H9 (cell line): ENCODE measurements around the gene GLCCI1. TPM values are rescaled to one million over a fixed set of nuclear protein-coding genes. Genes with fewer than 3 reads are reported as not detected.

Experiments
- DNase-seq: peaks from one replicate; pipeline ENCODE4 v3.0.0-alpha.2; 2017
- H2AFZ ChIP-seq: one replicate; pipeline ENCODE4 v1.6.1; 2013; ENCODE audit warnings: mild to moderate bottlenecking, low read length, control low read depth, moderate library complexity
- H2AK5ac ChIP-seq: 2 replicates; pipeline ENCODE4 v1.6.1; 2013; ENCODE audit warnings: low read length, control low read depth, mixed read lengths; ENCODE audit not compliant: insufficient read length
- H2BK120ac ChIP-seq: one replicate; pipeline ENCODE4 v1.6.1; 2013; ENCODE audit warnings: low read depth, mild to moderate bottlenecking, low read length, control low read depth, inconsistent platforms; ENCODE audit not compliant: poor library complexity, severe bottlenecking
- H2BK12ac ChIP-seq: 2 replicates; pipeline ENCODE4 v1.6.1; 2013; ENCODE audit warnings: low read length, control low read depth, mixed read lengths, low read depth; ENCODE audit not compliant: insufficient read length
- H2BK15ac ChIP-seq: 2 replicates; pipeline ENCODE4 v1.6.1; 2013; ENCODE audit warnings: low read depth, low read length, control low read depth
- H2BK20ac ChIP-seq: one replicate; pipeline ENCODE4 v1.6.1; 2013; ENCODE audit warnings: low read depth, mild to moderate bottlenecking, low read length, control low read depth, inconsistent platforms; ENCODE audit not compliant: poor library complexity, severe bottlenecking
- H2BK5ac ChIP-seq: 2 replicates; pipeline ENCODE4 v1.6.1; 2013; ENCODE audit warnings: low read length, control low read depth, mixed read lengths; ENCODE audit not compliant: insufficient read length
- H3K14ac ChIP-seq: 2 replicates; pipeline ENCODE4 v1.6.1; 2013; ENCODE audit warnings: low read length, control low read depth; ENCODE audit not compliant: insufficient read depth
- H3K18ac ChIP-seq: 2 replicates; pipeline ENCODE4 v1.6.1; 2013; ENCODE audit warnings: low read depth, mild to moderate bottlenecking, mixed read lengths, low read length, control low read depth; ENCODE audit not compliant: insufficient read length
- H3K23ac ChIP-seq: 2 replicates; pipeline ENCODE4 v1.6.1; 2013; ENCODE audit warnings: low read length, control low read depth, mixed read lengths, low read depth; ENCODE audit not compliant: insufficient read length
- H3K23me2 ChIP-seq: 2 replicates; pipeline ENCODE4 v1.6.1; 2013; ENCODE audit warnings: low read depth, mild to moderate bottlenecking, mixed read lengths, low read length, control low read depth; ENCODE audit not compliant: insufficient read length, poor library complexity, severe bottlenecking
- H3K27ac ChIP-seq: 2 replicates; pipeline ENCODE4 v1.5.1; 2013; ENCODE audit warnings: low read length, control low read depth, mixed read lengths, low read depth; ENCODE audit not compliant: insufficient read length
- H3K27me3 ChIP-seq: 2 replicates; pipeline ENCODE4 v1.6.1; 2013; ENCODE audit warnings: low read length, control low read depth, inconsistent platforms; ENCODE audit not compliant: insufficient read depth
- H3K4ac ChIP-seq: 2 replicates; pipeline ENCODE4 v1.6.1; 2013; ENCODE audit warnings: low read depth, mild to moderate bottlenecking, control low read depth, inconsistent platforms, low read length, moderate library complexity
- H3K4me1 ChIP-seq: 2 replicates; pipeline ENCODE4 v1.6.1; 2013; ENCODE audit warnings: low read length, control low read depth, inconsistent platforms; ENCODE audit not compliant: insufficient read depth
- H3K4me2 ChIP-seq: 2 replicates; pipeline ENCODE4 v1.6.1; 2013; ENCODE audit warnings: low read length, control low read depth, mixed read lengths; ENCODE audit not compliant: insufficient read length, insufficient read depth
- H3K56ac ChIP-seq: 2 replicates; pipeline ENCODE4 v1.6.1; 2013; ENCODE audit warnings: low read depth, mild to moderate bottlenecking, mixed read lengths, low read length, control low read depth; ENCODE audit not compliant: insufficient read length
- H3K79me1 ChIP-seq: 2 replicates; pipeline ENCODE4 v1.6.1; 2013; ENCODE audit warnings: low read depth, mild to moderate bottlenecking, moderate library complexity, low read length, control low read depth, inconsistent platforms; ENCODE audit not compliant: insufficient read depth, poor library complexity, severe bottlenecking
- H3K79me2 ChIP-seq: 2 replicates; pipeline ENCODE4 v1.6.1; 2013; ENCODE audit warnings: low read length, control low read depth, inconsistent platforms; ENCODE audit not compliant: insufficient read depth
- H3K9ac ChIP-seq: 2 replicates; pipeline ENCODE4 v1.6.1; 2013; ENCODE audit warnings: low read length, control low read depth, mixed read lengths; ENCODE audit not compliant: insufficient read length; ENCODE audit errors: extremely low read depth
- H3K9me3 ChIP-seq: one replicate; pipeline ENCODE4 v1.6.1; 2013; ENCODE audit warnings: low read depth, low read length, inconsistent platforms; ENCODE audit not compliant: control insufficient read depth
- H3T11ph ChIP-seq: one replicate; pipeline ENCODE4 v1.6.1; 2013; ENCODE audit warnings: mild to moderate bottlenecking, low read length, control low read depth, inconsistent platforms
- H4K20me1 ChIP-seq: one replicate; pipeline ENCODE4 v1.6.1; 2013; ENCODE audit not compliant: control insufficient read depth, insufficient read length, insufficient read depth
- H4K5ac ChIP-seq: 2 replicates; pipeline ENCODE4 v1.6.1; 2013; ENCODE audit warnings: low read depth, mild to moderate bottlenecking, mixed read lengths, low read length, control low read depth; ENCODE audit not compliant: insufficient read length
- H4K8ac ChIP-seq: replicated peaks from 2 replicates; pipeline ENCODE4 v1.6.1; 2013; ENCODE audit warnings: low read length, control low read depth, mixed read lengths, low read depth; ENCODE audit not compliant: insufficient read length
- H4K91ac ChIP-seq: 2 replicates; pipeline ENCODE4 v1.6.1; 2013; ENCODE audit warnings: low read depth, mild to moderate bottlenecking, moderate library complexity, mixed read lengths, low read length, control low read depth; ENCODE audit not compliant: insufficient read length
- H3K27ac Mint-ChIP-seq, 3 experiments: 2 replicates in 2 of 3; 3 replicates in 1 of 3; pipeline ENCODE4 v1.8.0; 2020 to 2021; ENCODE audit warnings: mixed read lengths in 3 of 3, mild to moderate bottlenecking in 1 of 3, moderate library complexity in 1 of 3
- H3K27me3 Mint-ChIP-seq: 2 replicates; pipeline ENCODE4 v1.8.0; 2021; ENCODE audit warnings: low read depth, mild to moderate bottlenecking, moderate library complexity, mixed read lengths
- H3K36me3 Mint-ChIP-seq, 3 experiments: 2 replicates in 2 of 3; 3 replicates in 1 of 3; pipeline ENCODE4 v1.8.0; 2020 to 2021; ENCODE audit warnings: low read depth in 3 of 3, mixed read lengths in 3 of 3; ENCODE audit not compliant: insufficient read depth in 1 of 3
- H3K4me1 Mint-ChIP-seq, 2 experiments: 2 replicates each; pipeline ENCODE4 v1.8.0; 2020; ENCODE audit warnings: mixed read lengths in 2 of 2
- H3K4me3 Mint-ChIP-seq, 2 experiments: 2 replicates in 1 of 2; 3 replicates in 1 of 2; pipeline ENCODE4 v1.8.0; 2020 to 2021; ENCODE audit warnings: mild to moderate bottlenecking in 2 of 2, mixed read lengths in 2 of 2, moderate library complexity in 1 of 2
- H3K9me3 Mint-ChIP-seq, 2 experiments: 2 replicates in 1 of 2; 3 replicates in 1 of 2; pipeline ENCODE4 v1.8.0; 2020; ENCODE audit warnings: mild to moderate bottlenecking in 2 of 2, mixed read lengths in 2 of 2, moderate library complexity in 1 of 2
- CTCF ChIP-seq: fragments of 200-600 bp; sonication (generic); conservative IDR thresholded peaks from 3 replicates; pipeline ENCODE4 v1.8.0; 2021; ENCODE audit warnings: antibody characterized with exemption, mild to moderate bottlenecking
- WGBS: extraction: QIAGEN DNeasy Blood & Tissue Kit; methylation state at CpG from one replicate; pipeline ENCODE4 v1.1.7; 2013; ENCODE audit warnings: missing lambda C conversion rate, low lambda C conversion rate, mixed read lengths; ENCODE audit not compliant: insufficient read length; ENCODE audit errors: extremely low coverage; 5-methylcytosine and 5-hydroxymethylcytosine counted together
- total RNA-seq: library from RNA; stranded (reverse); gene quantifications from 2 replicates; pipeline ENCODE4 v1.2.1, GENCODE V29; 2021

The GLCCI1 gene
- total RNA-seq, 1 experiment from 2014 or later = 19.1 TPM

GRCh38 chr7:8130663-8131062, 162.1 kb downstream of the GLCCI1 start:
- Histone ChIP-seq H4K20me1 (no peaks in the 10 kb centered on the region), H3K27me3 (no peaks in the 10 kb centered on the region), H3K14ac (no peak overlapping the region), H2BK20ac (no peak overlapping the region), H3K23me2 (no peaks in the 10 kb centered on the region), H2AK5ac (no peak overlapping the region), H3K18ac (no peak overlapping the region), H4K5ac (no peak overlapping the region), H3K79me2 (no peaks in the 10 kb centered on the region), H3K4me1 (no peaks in the 10 kb centered on the region), H4K91ac (no peak overlapping the region), H3K4me2 (no peak overlapping the region), H4K8ac (no peak overlapping the region), H3K9ac (no peak overlapping the region), H3K23ac (no peak overlapping the region), H3T11ph (no peak overlapping the region), H3K4ac (no peak overlapping the region), H2BK15ac (no peak overlapping the region), H3K56ac (no peak overlapping the region), H2AFZ (no peak overlapping the region), H3K79me1 (no peaks in the 10 kb centered on the region), H3K9me3 (no peaks in the 10 kb centered on the region), H3K27ac (no peak overlapping the region), H2BK12ac (no peak overlapping the region), H2BK120ac (no peak overlapping the region), H2BK5ac (no peak overlapping the region)
- no peak for DNase-seq
- no CpG with 5 or more reads among the region's 1 CpG for WGBS
- no peak overlapping the region for H3K4me3 Mint-ChIP-seq
- no peak for TF ChIP-seq CTCF
- no peaks in the 10 kb centered on the region; a peak in 1 of 5 replicates for H3K9me3 Mint-ChIP-seq
- no peak overlapping the region for H3K27ac Mint-ChIP-seq
- peaks cover 2 to 6% of the 10 kb centered on the region in 2 experiments for H3K4me1 Mint-ChIP-seq
- no peaks in the 10 kb centered on the region for H3K27me3 Mint-ChIP-seq
- H3K36me3 Mint-ChIP-seq = peaks cover 0 to 6% (median 3%) of the 10 kb centered on the region in 3 experiments; a peak in 3 of 7 replicates
